ENCODE data around the gene RPS10.

RPS10 gene

DNA sequence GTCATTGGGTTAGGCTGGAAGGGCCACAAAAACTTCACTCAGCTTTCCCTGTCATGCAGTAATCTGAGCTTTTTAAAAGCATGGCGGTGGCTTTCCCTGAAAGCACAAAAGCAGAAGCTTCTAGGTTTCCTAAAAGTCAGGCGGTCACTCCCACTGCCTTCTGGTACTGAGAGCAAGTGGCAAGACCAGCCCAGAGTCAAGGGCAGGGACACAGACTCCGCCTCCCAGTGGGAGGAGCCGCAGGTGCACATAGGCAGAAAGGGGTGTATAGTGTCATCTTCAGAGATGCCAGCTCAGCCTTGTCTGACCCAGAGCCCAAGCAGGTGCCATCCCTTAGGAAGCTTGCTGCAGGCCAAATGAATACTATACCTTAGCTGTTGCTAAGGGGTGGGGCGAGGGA lies 22.0 kb upstream of the RPS10 start:
- Histone ChIP-seq H3K4me1 (ENCODE audit: insufficient read depth, low read length, severe bottlenecking) (no peaks in the 10 kb centered on the region), H3K4me3 (ENCODE audit: low read depth, low read length, poor library complexity, severe bottlenecking) (no peak overlapping the region), H3K27me3 (ENCODE audit: insufficient read depth, low read length) (peaks cover 16% of the 10 kb centered on the region), H3K9me2 (ENCODE audit: low read depth, low read length) (no peaks in the 10 kb centered on the region), H2AFZ (ENCODE audit: low read length) (no peak overlapping the region), H3F3A (ENCODE audit: insufficient read depth, low read length) (no peaks in the 10 kb centered on the region), H3K27ac (ENCODE audit: low read depth, low read length, poor library complexity, severe bottlenecking) (no peak overlapping the region), H3K4me2 (ENCODE audit: low read length) (no peak overlapping the region), H3K9ac (ENCODE audit: low read length) (no peak overlapping the region), H3K36me3 (ENCODE audit: insufficient read depth, low read length) (no peaks in the 10 kb centered on the region; the same call in 1 of the 2 replicates), H4K20me1 (ENCODE audit: insufficient read depth, low read length) (no peaks in the 10 kb centered on the region), H3K9me3 (ENCODE audit: low read length) (0 out of 2 replicates have a peak, but pooled peaks cover 3% of the 10 kb centered on the region), H3K79me2 (ENCODE audit: insufficient read depth, low read length) (no peaks in the 10 kb centered on the region)
- TF ChIP-seq EZH2 (IDR thresholded peaks at IDR 0.05; ENCODE audit: borderline replicate concordance, low read length), result no peak
- TF ChIP-seq, protein P1, sequence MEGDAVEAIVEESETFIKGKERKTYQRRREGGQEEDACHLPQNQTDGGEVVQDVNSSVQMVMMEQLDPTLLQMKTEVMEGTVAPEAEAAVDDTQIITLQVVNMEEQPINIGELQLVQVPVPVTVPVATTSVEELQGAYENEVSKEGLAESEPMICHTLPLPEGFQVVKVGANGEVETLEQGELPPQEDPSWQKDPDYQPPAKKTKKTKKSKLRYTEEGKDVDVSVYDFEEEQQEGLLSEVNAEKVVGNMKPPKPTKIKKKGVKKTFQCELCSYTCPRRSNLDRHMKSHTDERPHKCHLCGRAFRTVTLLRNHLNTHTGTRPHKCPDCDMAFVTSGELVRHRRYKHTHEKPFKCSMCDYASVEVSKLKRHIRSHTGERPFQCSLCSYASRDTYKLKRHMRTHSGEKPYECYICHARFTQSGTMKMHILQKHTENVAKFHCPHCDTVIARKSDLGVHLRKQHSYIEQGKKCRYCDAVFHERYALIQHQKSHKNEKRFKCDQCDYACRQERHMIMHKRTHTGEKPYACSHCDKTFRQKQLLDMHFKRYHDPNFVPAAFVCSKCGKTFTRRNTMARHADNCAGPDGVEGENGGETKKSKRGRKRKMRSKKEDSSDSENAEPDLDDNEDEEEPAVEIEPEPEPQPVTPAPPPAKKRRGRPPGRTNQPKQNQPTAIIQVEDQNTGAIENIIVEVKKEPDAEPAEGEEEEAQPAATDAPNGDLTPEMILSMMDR (IDR thresholded peaks at IDR 0.05; ENCODE audit: low read length), result no peak

DNA sequence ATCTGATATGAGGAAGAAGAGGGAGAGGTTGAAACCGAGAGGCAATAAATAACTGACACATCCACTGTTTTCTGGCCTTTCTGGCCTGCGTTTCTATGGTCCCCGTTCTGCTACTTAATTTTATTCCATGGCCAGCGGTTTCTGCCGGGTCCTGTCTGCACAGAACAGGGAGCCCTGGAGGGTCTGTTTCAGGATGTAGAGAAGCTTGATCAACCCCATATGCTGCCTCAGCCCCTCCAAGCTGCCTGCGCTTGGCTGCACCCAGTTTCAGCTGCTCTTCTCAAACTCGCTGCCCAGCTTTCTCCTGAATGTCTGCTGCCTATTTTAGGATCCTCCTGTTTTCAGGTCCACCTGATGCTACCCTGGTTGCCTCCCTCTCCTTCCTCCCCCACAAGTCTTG lies 21.5 kb upstream of the RPS10 start:
- H3K9me2 ChIP-seq (ENCODE audit: low read depth, low read length), result no peaks in the 10 kb centered on the region
- no peaks in the 10 kb centered on the region for H3F3A ChIP-seq (ENCODE audit: insufficient read depth, low read length)
- H3K79me2 ChIP-seq (ENCODE audit: insufficient read depth, low read length), result no peaks in the 10 kb centered on the region
- TF ChIP-seq, protein P1 (IDR thresholded peaks at IDR 0.05; ENCODE audit: low read length), result no peak
- TF ChIP-seq EZH2 (IDR thresholded peaks at IDR 0.05; ENCODE audit: borderline replicate concordance, low read length), result no peak
- H3K27me3 ChIP-seq (ENCODE audit: insufficient read depth, low read length), result peaks cover 16% of the 10 kb centered on the region
- no peaks in the 10 kb centered on the region for H4K20me1 ChIP-seq (ENCODE audit: insufficient read depth, low read length)
- H3K4me2 ChIP-seq (ENCODE audit: low read length), result no peak overlapping the region
- no peak overlapping the region for H3K27ac ChIP-seq (ENCODE audit: low read depth, low read length, poor library complexity, severe bottlenecking)
- H3K36me3 ChIP-seq (ENCODE audit: insufficient read depth, low read length), result no peaks in the 10 kb centered on the region; the same call in 1 of the 2 replicates
- H3K9ac ChIP-seq (ENCODE audit: low read length), result no peak overlapping the region
- no peaks in the 10 kb centered on the region for H3K4me1 ChIP-seq (ENCODE audit: insufficient read depth, low read length, severe bottlenecking)
- no peak overlapping the region for H3K4me3 ChIP-seq (ENCODE audit: low read depth, low read length, poor library complexity, severe bottlenecking)
- H2AFZ ChIP-seq (ENCODE audit: low read length), result no peak overlapping the region
- H3K9me3 ChIP-seq (ENCODE audit: low read length), result 0 out of 2 replicates have a peak, but pooled peaks cover 3% of the 10 kb centered on the region

DNA sequence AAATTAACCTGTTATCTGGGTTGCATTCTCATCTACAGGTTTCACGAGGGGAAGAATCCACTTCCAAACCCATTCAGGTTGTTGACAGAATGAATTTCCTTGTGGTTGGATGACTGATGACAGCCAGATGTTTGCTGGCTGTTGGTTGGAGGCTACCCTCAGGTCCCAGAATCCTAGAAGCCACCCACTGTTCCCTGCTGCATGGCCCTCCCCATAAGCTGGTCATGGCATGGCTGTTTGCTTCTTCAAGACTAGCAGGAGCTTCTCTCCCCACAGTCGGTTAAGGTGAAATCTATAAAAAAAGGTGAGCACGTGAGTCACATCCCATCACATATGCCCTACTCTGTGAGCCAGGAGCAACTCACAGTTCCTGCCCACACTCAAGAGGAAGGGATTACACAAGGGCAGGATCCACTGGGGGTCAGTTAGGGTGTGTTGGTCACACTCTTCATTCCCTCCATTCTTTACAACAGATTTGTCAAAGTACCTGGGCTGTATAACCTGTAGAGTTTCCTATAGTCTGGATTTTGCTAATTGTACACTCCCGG lies 19.5 kb upstream of the RPS10 start:
- no peaks in the 10 kb centered on the region for H3K9me2 ChIP-seq (ENCODE audit: low read depth, low read length)
- H3F3A ChIP-seq (ENCODE audit: insufficient read depth, low read length), result no peaks in the 10 kb centered on the region
- H3K9me3 ChIP-seq (ENCODE audit: low read length), result no peaks in the 10 kb centered on the region
- no peaks in the 10 kb centered on the region for H3K36me3 ChIP-seq (ENCODE audit: insufficient read depth, low read length)
- no peaks in the 10 kb centered on the region for H4K20me1 ChIP-seq (ENCODE audit: insufficient read depth, low read length)
- H3K9ac ChIP-seq (ENCODE audit: low read length), result no peak overlapping the region
- H3K4me1 ChIP-seq (ENCODE audit: insufficient read depth, low read length, severe bottlenecking), result peaks cover 4% of the 10 kb centered on the region
- H3K4me3 ChIP-seq (ENCODE audit: low read depth, low read length, poor library complexity, severe bottlenecking), result no peak overlapping the region
- no peak overlapping the region for H3K4me2 ChIP-seq (ENCODE audit: low read length)
- H3K79me2 ChIP-seq (ENCODE audit: insufficient read depth, low read length), result no peaks in the 10 kb centered on the region
- H2AFZ ChIP-seq (ENCODE audit: low read length), result no peak overlapping the region
- no peak overlapping the region for H3K27ac ChIP-seq (ENCODE audit: low read depth, low read length, poor library complexity, severe bottlenecking)
- peaks cover 8% of the 10 kb centered on the region; the same call in 1 of the 2 replicates for H3K27me3 ChIP-seq (ENCODE audit: insufficient read depth, low read length)
- TF ChIP-seq, protein P1 (IDR thresholded peaks at IDR 0.05; ENCODE audit: low read length), result no peak
- TF ChIP-seq EZH2 (IDR thresholded peaks at IDR 0.05; ENCODE audit: borderline replicate concordance, low read length), result no peak
